CD4-positive, alpha-beta T cell treated with Interleukin-4 for 1 hour (primary cell): ENCODE measurements around the gene CYP1B1.
"Not testable (repeated sequence)": the region's sequence is repeated elsewhere in the genome, so short reads cannot be mapped to it uniquely, and the experiment has no call there.

Experiments used
- DNase-seq, 2 donors: peaks; one replicate each; pipeline ENCODE4 v3.0.0-alpha.2; 2020 to 2022

Gene CYP1B1

GRCh38 chr2:38032946-38033345 lies 43.0 kb downstream of the CYP1B1 start:
- DNase-seq = no peak

GRCh38 chr2:38030635-38031355 lies 45.2 kb downstream of the CYP1B1 start:
- DNase-seq = no peak

GRCh38 chr2:38029512-38029911 lies 46.4 kb downstream of the CYP1B1 start:
- no peak for DNase-seq

GRCh38 chr2:38028829-38029228 lies 47.1 kb downstream of the CYP1B1 start:
- no peak for DNase-seq

- no peak for DNase-seq
These were observed 49.1 kb downstream of the CYP1B1 start for GRCh38 chr2:38026846-38027245.

GRCh38 chr2:38021589-38021988 lies 54.4 kb downstream of the CYP1B1 start:
- DNase-seq = no peak

- not testable (repeated sequence) for DNase-seq
These were observed 55.4 kb downstream of the CYP1B1 start for GRCh38 chr2:38020359-38021069.

- no peak for DNase-seq
These were observed 58.1 kb downstream of the CYP1B1 start for GRCh38 chr2:38017836-38018235.
